MM.1S (cell line): Measurements from ENCODE around the gene ADARB1.

Experiments
- CTCF ChIP-seq: fragments of 300-600 bp; sonication (generic); IDR thresholded peaks from 2 replicates; pipeline ENCODE4 v1.5.1; 2016; ENCODE audit warnings: antibody characterized with exemption, low read length, mixed read lengths
- EZH2 ChIP-seq: fragments of 300-600 bp; sonication (generic); optimal IDR thresholded peaks from 2 replicates; pipeline ENCODE3; 2017; ENCODE audit warnings: low read depth, mild to moderate bottlenecking, antibody characterized with exemption, low read length, mixed read lengths
- EZH2phosphoT487 ChIP-seq: fragments of 300-600 bp; sonication (generic); IDR thresholded peaks from 2 replicates; pipeline ENCODE4 v1.6.1; 2018; ENCODE audit warnings: antibody characterized with exemption, low read length

DNA sequence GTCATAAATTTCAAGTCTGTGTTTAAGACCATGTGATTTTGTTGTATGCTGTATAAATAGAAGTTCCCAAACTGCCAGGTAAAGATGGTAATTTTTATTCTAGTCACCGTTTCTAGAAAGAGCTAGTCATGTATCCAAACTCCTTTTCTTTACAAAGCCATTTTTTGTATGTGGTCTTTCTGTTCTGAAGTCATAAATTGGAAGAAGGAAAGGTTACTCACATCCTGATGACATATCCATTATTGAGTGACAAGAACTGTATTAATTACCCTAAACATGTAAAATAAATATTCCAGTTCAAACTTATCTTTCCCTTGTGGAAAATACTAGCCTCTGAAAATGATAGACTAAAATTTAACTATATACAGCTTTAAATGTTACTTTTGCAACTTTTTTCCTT lies 108.6 kb downstream of the ADARB1 start:
- TF ChIP-seq CTCF: no peak
- no peak for TF ChIP-seq EZH2
- no peak for TF ChIP-seq EZH2phosphoT487
